ENCODE results near the gene CUX1. TPM values are rescaled to one million over a fixed set of nuclear protein-coding genes. Genes with fewer than 3 reads are reported as not detected.

Gene CUX1
- total and polyA plus RNA-seq, 2 donors (not counting 1 experiment from before 2014, with no cell fraction given): 10.8 to 86.5 TPM

GRCh38 chr7:102101111-102101551 is 283.7 kb downstream of the CUX1 start:
- 94% methylated on average over 6 of the region's 7 CpGs for WGBS (ENCODE audit: insufficient coverage)
- Mint-ChIP-seq H3K4me3 (no peak overlapping the region), H3K27ac (no peak overlapping the region), H3K9me3 (ENCODE audit: insufficient read depth) (no peaks in the 10 kb centered on the region), H3K27me3 (no peaks in the 10 kb centered on the region), H3K4me1 (no peaks in the 10 kb centered on the region)
- Histone ChIP-seq H3K9ac (ENCODE audit: low read length) (no peak overlapping the region), H3K4me2 (replicated peaks; ENCODE audit: low read depth, low read length, poor library complexity, severe bottlenecking) (no peak overlapping the region), H4K20me1 (ENCODE audit: control insufficient read depth, insufficient read depth, low read length, poor library complexity, severe bottlenecking) (no peaks in the 10 kb centered on the region), H3K4me1 (ENCODE audit: control insufficient read depth in 2 of 2, insufficient read depth in 2 of 2, low read length in 2 of 2) (no peaks in the 10 kb centered on the region), H3K36me3 (replicated peaks in 1 of 2; ENCODE audit: control extremely low read depth in 1 of 2, control insufficient read depth in 1 of 2, extremely low read depth in 1 of 2, insufficient read depth in 2 of 2, low read length in 1 of 2) (peaks cover 0 to 16% of the 10 kb centered on the region in 2 experiments), H2AFZ (ENCODE audit: insufficient read depth, low read depth, low read length, poor library complexity, severe bottlenecking) (no peak overlapping the region), H3K79me2 (ENCODE audit: control insufficient read depth, insufficient read depth, low read length) (no peaks in the 10 kb centered on the region), H3K9me3 (ENCODE audit: control extremely low read depth in 1 of 3, control insufficient read depth in 2 of 3, insufficient read depth in 1 of 3, low read length in 2 of 3) (no peaks in the 10 kb centered on the region), H3K27ac (ENCODE audit: low read length in 2 of 2) (no peak overlapping the region), H3K27me3 (replicated peaks in 1 of 4; ENCODE audit: control extremely low read depth in 1 of 4, control insufficient read depth in 3 of 4, insufficient read depth in 4 of 4, low read length in 3 of 4) (no peaks in the 10 kb centered on the region), H3K4me3 (ENCODE audit: control extremely low read depth in 1 of 5, extremely low read depth in 1 of 5, insufficient read depth in 1 of 5, low read depth in 2 of 5, low read length in 4 of 5) (no peak overlapping the region)
- ATAC-seq (ENCODE audit: low read depth) (no peak), DNase-seq (no peak)
- TF ChIP-seq CTCF (IDR thresholded peaks at IDR 0.05) (no peak), EZH2 (IDR thresholded peaks at IDR 0.05; ENCODE audit: borderline replicate concordance, insufficient read depth, low read depth, low read length, poor library complexity, severe bottlenecking) (no peak)
- intact Hi-C loops (cut with micrococcal nuclease): no loop called here
- ChIA-PET CTCF (no interaction called here), POLR2A (no interaction called here)

- H3K4me3 ChIP-seq (ENCODE audit: control extremely low read depth in 1 of 5, extremely low read depth in 1 of 5, insufficient read depth in 1 of 5, low read depth in 2 of 5, low read length in 4 of 5): no peak overlapping the region
- no peak for ATAC-seq (ENCODE audit: low read depth)
- H2AFZ ChIP-seq (ENCODE audit: insufficient read depth, low read depth, low read length, poor library complexity, severe bottlenecking): no peak overlapping the region
- H3K36me3 ChIP-seq (replicated peaks in 1 of 2; ENCODE audit: control extremely low read depth in 1 of 2, control insufficient read depth in 1 of 2, extremely low read depth in 1 of 2, insufficient read depth in 2 of 2, low read length in 1 of 2): peaks cover 0 to 22% of the 10 kb centered on the region in 2 experiments
- no peak overlapping the region for H3K9ac ChIP-seq (ENCODE audit: low read length)
- Mint-ChIP-seq H3K27me3 (no peaks in the 10 kb centered on the region), H3K4me3 (no peak overlapping the region), H3K9me3 (ENCODE audit: insufficient read depth) (no peaks in the 10 kb centered on the region), H3K27ac (no peak overlapping the region), H3K4me1 (no peaks in the 10 kb centered on the region)
- 99% methylated on average over 11 of the region's 11 CpGs for WGBS (ENCODE audit: insufficient coverage)
- no peak overlapping the region for H3K27ac ChIP-seq (ENCODE audit: low read length in 2 of 2)
- intact Hi-C loops (cut with micrococcal nuclease): no loop called here
- no peaks in the 10 kb centered on the region for H3K9me3 ChIP-seq (ENCODE audit: control extremely low read depth in 1 of 3, control insufficient read depth in 2 of 3, insufficient read depth in 1 of 3, low read length in 2 of 3)
- ChIA-PET CTCF (no interaction called here), POLR2A (no interaction called here)
- H3K4me2 ChIP-seq (replicated peaks; ENCODE audit: low read depth, low read length, poor library complexity, severe bottlenecking): no peak overlapping the region
- H3K4me1 ChIP-seq (ENCODE audit: control insufficient read depth in 2 of 2, insufficient read depth in 2 of 2, low read length in 2 of 2): no peaks in the 10 kb centered on the region
- no peak for DNase-seq
- H4K20me1 ChIP-seq (ENCODE audit: control insufficient read depth, insufficient read depth, low read length, poor library complexity, severe bottlenecking): no peaks in the 10 kb centered on the region
- no peaks in the 10 kb centered on the region for H3K27me3 ChIP-seq (replicated peaks in 1 of 4; ENCODE audit: control extremely low read depth in 1 of 4, control insufficient read depth in 3 of 4, insufficient read depth in 4 of 4, low read length in 3 of 4)
- TF ChIP-seq CTCF (IDR thresholded peaks at IDR 0.05): no peak
- TF ChIP-seq EZH2 (IDR thresholded peaks at IDR 0.05; ENCODE audit: borderline replicate concordance, insufficient read depth, low read depth, low read length, poor library complexity, severe bottlenecking): no peak
- H3K79me2 ChIP-seq (ENCODE audit: control insufficient read depth, insufficient read depth, low read length): no peaks in the 10 kb centered on the region
Observed at GRCh38 chr7:102101926-102102325, 284.5 kb downstream of the CUX1 start.
